CMK (cell line): Measurements from ENCODE around the gene RAB4B.
A peak's percentile ranks its signal among the peaks of the same experiment; 100 is the strongest.
"Not testable (repeated sequence)": the region's sequence is repeated elsewhere in the genome, so short reads cannot be mapped to it uniquely, and the experiment has no call there.

Experiments used
- DNase-seq: peaks from one replicate; pipeline ENCODE4 v3.0.0-alpha.2; 2010; ENCODE audit warnings: low read depth

RAB4B gene

DNA sequence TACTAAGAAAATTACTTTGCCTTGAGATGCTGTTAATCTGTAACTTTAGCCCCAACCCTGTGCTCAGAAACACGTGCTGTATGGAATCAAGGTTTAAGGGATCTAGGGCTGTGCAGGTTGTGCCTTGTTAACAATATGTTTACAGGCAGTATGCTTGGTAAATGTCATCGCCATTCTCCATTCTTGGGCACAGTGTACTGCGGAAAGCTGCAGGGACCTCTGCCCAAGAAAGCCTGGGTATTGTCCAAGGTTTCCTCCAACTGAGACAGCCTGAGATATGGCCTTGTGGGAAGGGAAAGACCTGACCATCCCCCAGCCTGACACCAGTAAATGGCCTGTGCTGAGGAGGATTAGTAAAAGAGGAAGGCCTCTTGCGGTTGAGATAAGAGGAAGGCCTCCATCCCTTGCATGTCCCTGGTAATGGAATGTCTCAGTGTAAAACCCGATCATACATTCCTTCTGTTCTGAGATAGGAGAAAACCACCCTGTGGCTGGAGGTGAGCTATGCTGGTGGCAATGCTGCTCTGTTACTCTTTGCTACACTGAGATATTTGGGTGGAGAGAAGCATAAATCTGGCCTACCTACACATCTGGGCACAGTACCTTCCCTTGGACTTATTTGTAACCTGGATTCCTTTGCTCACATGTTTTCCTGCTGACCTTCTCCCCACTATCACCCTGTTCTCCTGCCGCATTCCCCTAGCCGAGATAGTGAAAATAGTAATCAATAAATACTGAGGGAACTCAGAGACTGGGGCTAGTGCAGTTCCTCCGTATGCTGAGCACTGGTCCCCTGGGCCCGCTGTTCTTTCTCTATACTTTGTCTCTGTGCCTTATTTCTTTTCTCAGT lies 44.9 kb downstream of the RAB4B start:
- DNase-seq = peak; percentile 89

DNA sequence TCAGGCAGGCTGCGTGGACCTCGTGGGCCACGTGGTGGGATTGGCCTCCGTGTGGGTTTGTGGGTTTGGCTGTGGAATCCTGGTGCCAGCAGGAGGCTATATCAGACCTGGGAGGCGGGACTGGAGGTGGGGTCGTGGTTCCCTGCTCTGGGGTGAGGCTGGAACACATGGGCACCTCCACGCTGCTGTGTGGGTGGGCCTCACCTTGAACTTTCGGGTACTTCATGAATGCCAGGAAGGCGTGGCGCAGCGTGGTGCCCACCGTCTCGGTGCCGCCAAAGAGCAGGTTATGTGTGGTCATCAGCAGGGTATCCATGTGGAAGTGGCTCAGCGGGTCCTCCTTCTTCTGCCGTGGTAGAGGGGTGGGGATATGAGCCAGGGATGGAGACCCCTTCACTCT lies 46.9 kb downstream of the RAB4B start:
- not testable (repeated sequence) for DNase-seq

DNA sequence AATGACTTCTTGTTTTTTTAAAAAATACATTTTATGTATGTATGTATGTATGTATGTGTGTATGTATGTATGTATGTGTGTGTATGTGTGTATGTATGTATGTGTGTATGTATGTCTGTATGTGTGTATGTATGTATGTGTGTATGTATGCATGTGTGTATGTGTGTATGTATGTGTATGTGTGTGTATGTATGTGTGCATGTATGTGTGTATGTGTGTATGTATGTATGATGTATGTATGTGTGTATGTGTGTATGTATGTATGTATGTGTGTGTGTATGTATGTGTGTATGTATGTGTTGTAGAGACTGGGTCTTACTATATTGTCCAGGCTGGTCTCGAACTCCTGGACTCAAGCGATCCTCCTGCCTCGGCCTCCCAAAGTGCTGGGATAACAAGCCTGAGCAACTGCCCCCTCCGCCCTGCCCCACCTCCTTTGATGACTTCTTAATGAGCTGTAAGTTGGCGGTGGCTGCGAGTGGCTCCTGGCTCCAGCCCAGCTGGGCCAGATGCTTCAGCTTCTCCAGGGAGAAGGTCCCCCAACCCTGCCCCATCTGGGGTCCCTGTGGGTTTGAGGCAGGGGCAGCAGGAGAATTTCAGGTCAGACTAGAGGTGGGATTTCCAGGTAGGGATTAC lies 47.5 kb downstream of the RAB4B start:
- DNase-seq = not testable (repeated sequence)

DNA sequence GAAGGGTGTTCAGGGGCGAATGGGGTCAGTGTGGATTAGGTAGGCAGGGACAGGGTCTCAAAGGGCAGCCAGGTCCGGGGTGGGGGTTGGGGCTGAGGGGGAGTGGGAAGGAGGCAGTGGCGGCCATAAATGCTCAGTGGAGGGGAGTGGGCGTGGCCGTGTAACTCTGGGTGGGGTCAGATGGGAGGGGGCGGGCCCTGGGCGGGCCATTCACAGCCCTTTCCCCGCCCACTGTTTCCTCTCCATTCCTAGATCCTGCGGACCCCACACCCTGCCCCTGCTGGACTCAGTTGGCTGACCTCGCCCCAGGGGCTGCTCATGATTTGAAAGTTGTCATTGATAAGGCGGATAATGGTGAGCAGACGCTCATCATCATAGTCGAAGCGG lies 48.3 kb downstream of the RAB4B start:
- DNase-seq = not testable (repeated sequence)

GRCh38 chr19:40826699-40827385 lies 48.8 kb downstream of the RAB4B start:
- DNase-seq = peak; percentile 74

DNA sequence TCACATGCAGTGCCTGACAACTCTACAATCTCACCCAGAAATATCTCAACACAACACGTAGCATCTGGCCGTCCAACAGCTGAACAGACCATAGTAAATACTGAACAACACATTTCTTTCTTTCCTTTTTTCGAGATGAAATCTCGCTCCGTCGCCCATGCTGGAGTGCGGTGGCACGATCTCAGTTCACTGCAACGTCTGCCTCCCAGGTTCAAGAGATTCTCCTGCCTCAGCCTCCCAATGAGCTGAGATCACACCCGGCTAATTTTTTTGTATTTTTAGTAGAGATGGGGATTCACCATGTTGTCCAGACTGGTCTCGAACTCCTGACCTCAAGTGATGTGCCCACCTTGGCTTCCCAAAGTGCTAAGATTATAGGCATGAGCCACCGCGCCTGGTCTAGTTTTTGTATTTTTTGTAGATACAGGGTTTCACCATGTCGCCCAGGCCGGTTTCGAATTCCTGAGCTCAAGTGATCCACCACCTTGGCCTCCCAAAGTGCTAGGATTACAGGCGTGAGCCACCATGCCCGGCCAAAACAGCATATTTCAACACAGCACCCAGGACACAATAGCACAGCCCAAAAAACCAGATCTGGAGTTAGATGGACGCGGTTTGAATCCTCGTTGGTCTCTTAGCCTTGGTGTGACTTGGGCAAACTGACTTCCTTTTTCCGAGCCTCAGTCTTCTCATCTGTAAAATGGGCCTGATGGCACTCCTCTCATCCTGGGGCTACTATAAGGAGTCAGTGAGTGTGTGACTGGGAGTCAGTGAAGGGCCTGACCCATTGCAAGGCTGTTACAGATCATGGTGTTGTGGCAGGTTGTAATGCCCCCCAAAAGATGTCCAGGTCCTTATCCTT lies 49.6 kb downstream of the RAB4B start:
- DNase-seq = no peak

DNA sequence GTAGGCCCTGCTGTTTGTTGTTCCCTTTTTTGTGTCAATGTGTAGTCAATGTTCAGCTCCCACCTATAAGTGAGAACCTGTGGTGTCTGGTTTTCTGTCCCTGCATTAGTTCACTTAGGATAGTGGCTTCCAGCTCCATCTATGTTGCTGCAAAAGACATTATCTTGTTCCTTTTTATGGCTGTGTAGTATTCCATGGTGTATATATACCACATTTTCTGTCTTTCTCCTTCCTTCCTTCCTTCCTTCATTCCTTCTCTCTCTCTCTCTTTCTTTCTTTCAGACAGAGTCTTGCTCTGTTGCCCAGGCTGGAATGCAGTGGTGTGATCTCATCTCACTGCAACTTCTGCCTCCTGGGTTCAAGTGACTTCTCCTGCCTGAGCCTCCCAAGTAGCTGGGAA lies 51.2 kb downstream of the RAB4B start:
- no peak for DNase-seq

GRCh38 chr19:40830741-40831140 lies 52.7 kb downstream of the RAB4B start:
- not testable (repeated sequence) for DNase-seq

GRCh38 chr19:40831502-40832430 lies 53.7 kb downstream of the RAB4B start:
- DNase-seq = no peak

DNA sequence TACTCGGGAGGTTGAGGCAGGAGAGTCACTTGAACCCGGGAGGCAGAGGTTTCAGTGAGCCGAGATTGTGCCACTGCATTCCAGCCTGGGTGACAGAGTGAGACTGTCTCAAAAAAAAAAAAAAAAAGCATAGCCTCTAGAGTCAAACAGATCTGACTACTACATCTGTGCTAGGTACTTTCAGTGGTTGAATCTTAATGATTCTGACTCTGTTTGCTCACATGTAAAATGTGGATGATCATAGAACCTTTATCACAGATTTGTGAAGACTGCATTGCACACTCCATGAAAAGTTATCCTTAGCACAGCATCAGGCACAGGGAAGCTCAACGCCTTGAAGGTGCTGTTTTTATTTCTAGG lies 54.4 kb downstream of the RAB4B start:
- DNase-seq = not testable (repeated sequence)

DNA sequence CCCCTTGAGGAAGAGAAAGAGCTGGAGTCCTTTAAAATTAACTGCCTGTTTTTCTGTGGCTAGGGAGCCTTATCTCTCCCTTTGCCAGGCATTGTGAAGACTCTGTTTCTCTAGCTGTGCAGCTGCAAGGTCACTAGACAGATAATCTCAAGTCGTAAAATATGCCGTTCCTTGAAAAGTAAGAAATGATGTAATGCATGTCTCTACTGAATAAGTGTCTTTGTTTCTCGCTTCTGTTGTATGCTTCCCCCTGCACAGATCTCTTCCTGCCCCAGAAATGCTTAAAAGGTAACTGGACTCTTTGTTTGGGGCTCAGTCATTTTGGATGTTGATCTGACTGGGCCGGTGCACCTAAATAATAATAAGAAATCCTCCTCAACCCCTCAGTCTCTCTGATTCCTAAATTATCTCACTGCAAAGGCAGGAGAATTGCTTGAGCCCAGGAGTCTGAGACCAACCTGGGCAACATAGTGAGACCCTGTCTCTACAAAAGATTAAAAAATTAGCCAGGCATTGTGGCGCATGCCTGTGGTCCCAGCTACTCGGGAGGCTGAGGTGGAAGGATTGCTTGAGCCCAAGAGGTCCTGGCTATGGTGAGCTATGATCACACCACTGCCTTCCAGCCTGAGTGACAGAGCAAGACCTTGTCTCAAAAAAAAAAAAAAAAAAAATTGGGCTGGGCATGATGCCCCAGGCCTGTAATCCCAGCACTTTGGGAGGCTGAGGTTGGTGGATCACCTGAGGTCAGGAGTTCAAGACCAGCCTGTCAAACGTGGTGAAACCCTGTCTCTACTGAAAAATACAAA lies 55.9 kb downstream of the RAB4B start:
- DNase-seq = not testable (repeated sequence)

DNA sequence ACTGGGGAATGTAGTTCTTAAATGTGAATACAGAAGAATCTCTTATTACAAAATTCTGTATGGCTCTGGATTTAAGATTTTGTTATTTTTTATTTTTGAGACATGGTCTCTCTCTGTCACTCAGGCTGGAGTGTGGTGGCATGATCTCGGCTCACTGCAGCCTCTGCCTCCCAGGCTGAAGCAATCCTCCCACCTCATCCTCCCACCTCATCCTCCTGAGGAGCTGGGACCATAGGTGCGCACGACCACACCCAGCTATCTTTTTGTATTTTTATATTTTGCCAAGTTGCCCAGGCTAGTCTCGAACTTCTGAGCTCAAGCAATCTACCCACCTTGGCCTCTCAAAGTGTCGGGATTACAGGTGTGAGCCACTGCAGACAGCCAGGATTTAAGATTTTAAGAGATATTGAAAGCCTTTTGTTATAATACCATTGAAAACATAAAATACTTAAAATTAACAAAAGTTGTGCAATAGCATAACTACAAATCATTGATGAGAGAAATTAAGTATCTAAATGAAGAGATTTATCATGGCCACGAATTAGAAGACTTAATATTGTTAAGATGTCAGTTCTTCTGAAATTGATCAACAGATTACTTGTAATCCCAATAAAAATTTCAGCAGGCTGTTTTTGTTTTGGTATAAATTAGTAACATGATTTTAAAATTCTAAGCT lies 58.8 kb downstream of the RAB4B start:
- DNase-seq = no peak

- not testable (repeated sequence) for DNase-seq
Measured at GRCh38 chr19:40838477-40838876, 60.4 kb downstream of the RAB4B start.

- DNase-seq = not testable (repeated sequence)
Measured at GRCh38 chr19:40842012-40842411, 64.0 kb downstream of the RAB4B start.

- not testable (repeated sequence) for DNase-seq
Measured at GRCh38 chr19:40842997-40843652, 65.1 kb downstream of the RAB4B start.

GRCh38 chr19:40843653-40844052 lies 65.6 kb downstream of the RAB4B start:
- DNase-seq = peak; percentile 80
